K562 (cell line): ENCODE data around the gene ACTN2. TPM values are rescaled to one million over a fixed set of nuclear protein-coding genes. Genes with fewer than 3 reads are reported as not detected.
A peak's percentile ranks its signal among the peaks of the same experiment; 100 is the strongest.

ENCODE experiments used
- ATAC-seq: fragments of 200-7000 bp; cut with Tn5 transposase; 3 replicates; pipeline ENCODE4 v1.9.1; 2020; ENCODE audit warnings: moderate library complexity
- BruUV-seq: library from RNA; stranded (reverse); fragments of 400-500 nt; replicated peaks from 2 replicates; lab custom pipeline; 2021; lab: Mats Ljungman, UMichigan
- CTCF ChIA-PET: fragments of 300-600 bp; formaldehyde crosslinking; extraction: SDS; loops from one replicate; lab custom pipeline; 2021; ENCODE audit warnings: low intra/inter-chr PET ratio; lab: Yijun Ruan, JAX
- POLR2A ChIA-PET: fragments of 300-600, 350-650 bp; sonication (Branson Sonifier 250); formaldehyde crosslinking; extraction: SDS; loops from one replicate; lab custom pipeline; 2021; ENCODE audit warnings: antibody characterized with exemption, inconsistent platforms; lab: Yijun Ruan, JAX
- DNase-seq, 4 experiments: peaks; one replicate each; pipeline versions ENCODE4 v3.0.0 to v3.0.0-alpha.2; 2011 to 2018; ENCODE audit warnings: low spot score in 3 of 4, mixed read lengths in 3 of 4; ENCODE audit errors: extremely low read depth in 1 of 4
- FAIRE-seq: peaks from 2 replicates; lab custom pipeline; 2011; peaks lifted over from hg19 to GRCh38; lab: Jason Lieb, UNC
- H2AFZ ChIP-seq: 2 replicates; pipeline ENCODE4 v1.6.0; 2011; ENCODE audit warnings: low read depth, low read length, control low read depth, inconsistent platforms
- H3K27ac ChIP-seq: fragments of 200-600 bp; 3 replicates; pipeline ENCODE4 v1.8.0; 2011; ENCODE audit warnings: low read depth, mild to moderate bottlenecking, control low read depth, inconsistent platforms, low read length, moderate library complexity, mixed read lengths; ENCODE audit errors: extremely low read depth
- H3K27me3 ChIP-seq, 2 experiments: fragments of 300-600 bp in 1 of 2; 2 replicates in 1 of 2; 3 replicates in 1 of 2; pipeline versions ENCODE4 v1.6.0 to v1.8.0; 2011; ENCODE audit warnings: inconsistent platforms in 2 of 2, low read length in 2 of 2, mild to moderate bottlenecking in 1 of 2, mixed read lengths in 1 of 2, moderate library complexity in 1 of 2; ENCODE audit not compliant: control insufficient read depth in 2 of 2, insufficient read depth in 2 of 2
- H3K36me3 ChIP-seq: fragments of 300-600 bp; 3 replicates; pipeline ENCODE4 v1.8.0; 2011; ENCODE audit warnings: mild to moderate bottlenecking, low read length, inconsistent platforms; ENCODE audit not compliant: control insufficient read depth, insufficient read depth
- H3K4me1 ChIP-seq, 2 experiments: fragments of 200-600 bp in 1 of 2; replicated peaks in 1 of 2; 2 replicates in 1 of 2; 3 replicates in 1 of 2; pipeline versions ENCODE4 v1.5.1 to v1.8.0; 2011; ENCODE audit warnings: inconsistent platforms in 2 of 2, low read length in 2 of 2, mild to moderate bottlenecking in 1 of 2, mixed read lengths in 1 of 2, moderate library complexity in 1 of 2; ENCODE audit not compliant: control insufficient read depth in 2 of 2, insufficient read depth in 2 of 2
- H3K4me2 ChIP-seq: 2 replicates; pipeline ENCODE4 v1.6.1; 2011; ENCODE audit warnings: low read length, control low read depth, inconsistent platforms, mixed read lengths; ENCODE audit not compliant: insufficient read depth
- H3K4me3 ChIP-seq: fragments of 200-600 bp; sonication (generic), shearing (Covaris generic); 2 replicates; pipeline ENCODE4 v1.5.1; 2016; ENCODE audit warnings: control low read depth, inconsistent platforms
- H3K79me2 ChIP-seq: fragments of 200-600 bp; 3 replicates; pipeline ENCODE4 v1.8.0; 2011; ENCODE audit warnings: low read length, inconsistent platforms; ENCODE audit not compliant: control insufficient read depth, insufficient read depth
- H3K9ac ChIP-seq, 2 experiments: 2 replicates each; pipeline versions ENCODE4 v1.6.0 to v1.6.1; 2011; ENCODE audit warnings: low read depth in 2 of 2, low read length in 2 of 2, control low read depth in 1 of 2, inconsistent platforms in 1 of 2, mild to moderate bottlenecking in 1 of 2, mixed read lengths in 1 of 2; ENCODE audit not compliant: insufficient read depth in 1 of 2
- H3K9me1 ChIP-seq: one replicate; pipeline ENCODE4 v1.6.0; 2011; ENCODE audit warnings: inconsistent platforms, mild to moderate bottlenecking, low read length, moderate library complexity; ENCODE audit not compliant: control insufficient read depth, insufficient read depth
- H3K9me3 ChIP-seq: replicated peaks from 2 replicates; pipeline ENCODE4 v1.5.1; 2011; ENCODE audit warnings: low read depth, low read length, inconsistent platforms; ENCODE audit not compliant: control insufficient read depth, insufficient read depth
- H4K20me1 ChIP-seq: replicated peaks from 2 replicates; pipeline ENCODE4 v1.6.1; 2011; ENCODE audit warnings: low read length, inconsistent platforms, mixed read lengths; ENCODE audit not compliant: control insufficient read depth, insufficient read depth
- BRF1 ChIP-seq: IDR thresholded peaks from 3 replicates; pipeline ENCODE4 v1.6.1; 2011; ENCODE audit warnings: borderline replicate concordance, mild to moderate bottlenecking; ENCODE audit not compliant: insufficient read length; ENCODE audit errors: extremely low read depth
- E2F4 ChIP-seq: sonication (generic); formaldehyde crosslinking; IDR thresholded peaks from 2 replicates; pipeline ENCODE4 v1.8.0; 2022; ENCODE audit warnings: mild to moderate bottlenecking, low read depth, missing genetic modification reagents
- GABPA ChIP-seq: fragments of 200-800 bp; sonication (Bioruptor generic); conservative IDR thresholded peaks from 2 replicates; pipeline ENCODE4 v1.6.1; 2016; ENCODE audit warnings: low read depth, missing genetic modification characterization, missing compliant biosample characterization
- WGBS: fragments of 100-300 bp; shearing (Covaris generic); methylation state at CpG from one replicate; pipeline ENCODE4 v1.1.6; 2016; ENCODE audit warnings: low coverage, mixed read lengths; ENCODE audit not compliant: insufficient coverage; ENCODE audit errors: missing lambda C conversion rate; 5-methylcytosine and 5-hydroxymethylcytosine counted together
- in situ Hi-C: fragments of 300-500 bp; cut with MboI; formaldehyde crosslinking; loops from 4 replicates; pipeline ENCODE4 v1.15.0; 2018; ENCODE audit warnings: inconsistent platforms, mixed read lengths
- intact Hi-C: fragments of 100-400 bp; cut with micrococcal nuclease; formaldehyde crosslinking; loops from 2 replicates; pipeline ENCODE4 v1.14.2; 2022
- polyA plus RNA-seq, 8 experiments: library from polyadenylated mRNA; depleted of rRNA in 4 of 8; stranded (reverse) in 5 of 8; unstranded in 3 of 8; fragments of >200 nt; fragmentation: Nextera tagmentation in 2 of 8; fragmentation: Illumina TruSeq in 1 of 8; extraction: Ambion mirVana in 2 of 8; extraction: Trizol in 1 of 8; gene quantifications; 2 replicates each; pipeline versions ENCODE4 v1.2.1 to v1.2.3, GENCODE V29; 2011 to 2014; ENCODE audit warnings: inconsistent platforms in 1 of 8, missing spikeins in 1 of 8
- total RNA-seq, 7 experiments: library from RNA; depleted of rRNA in 6 of 7; stranded (reverse); fragments of >200 nt in 6 of 7; fragmentation: Illumina TruSeq in 2 of 7; extraction: Trizol in 2 of 7; gene quantifications; 2 replicates each; pipeline versions ENCODE4 v1.2.1 to v1.2.3, GENCODE V29; 2011 to 2021; ENCODE audit warnings: low replicate concordance in 1 of 7
- TF ChIP-seq, protein P1 (sequence below): fragments of 450-650 bp; conservative IDR thresholded peaks from 2 replicates; pipeline ENCODE4 v1.6.1; 2016; ENCODE audit warnings: missing genetic modification characterization, low read depth, mild to moderate bottlenecking, control low read depth, missing compliant biosample characterization

The ACTN2 gene
- total and polyA plus RNA-seq, 9 of the 15 experiments (the other 6 are each of a cell fraction or from before 2014, with no cell fraction given), result 0.18 to 0.94 (median 0.42) TPM

GRCh38 chr1:236773919-236774318, 87.6 kb downstream of the ACTN2 start:
- FAIRE-seq (no peak), DNase-seq (no peak), ATAC-seq (no peak)
- WGBS, result 4% methylated on average over 3 of the region's 3 CpGs
- Histone ChIP-seq H2AFZ (no peak overlapping the region), H3K27ac (no peak overlapping the region), H3K9me1 (no peaks in the 10 kb centered on the region), H3K4me1 (no peaks in the 10 kb centered on the region), H3K4me3 (no peak overlapping the region), H3K27me3 (peaks cover 8 to 13% of the 10 kb centered on the region in 2 experiments; a peak in 4 of 5 replicates), H3K9ac (no peak overlapping the region), H3K9me3 (0 out of 2 replicates have a peak, but pooled peaks cover 4% of the 10 kb centered on the region), H4K20me1 (no peaks in the 10 kb centered on the region), H3K4me2 (no peak overlapping the region), H3K36me3 (no peaks in the 10 kb centered on the region), H3K79me2 (no peaks in the 10 kb centered on the region)
- ChIA-PET POLR2A (interaction anchor here (1.0 kb wide), 1 partner anchor 17 kb away, joined by 3 read pairs; no protein-coding TSS in a partner anchor), CTCF (no interaction called here)
- intact Hi-C loops (no loop called here), in situ Hi-C loops (no loop called here)
- TF ChIP-seq, protein P1, sequence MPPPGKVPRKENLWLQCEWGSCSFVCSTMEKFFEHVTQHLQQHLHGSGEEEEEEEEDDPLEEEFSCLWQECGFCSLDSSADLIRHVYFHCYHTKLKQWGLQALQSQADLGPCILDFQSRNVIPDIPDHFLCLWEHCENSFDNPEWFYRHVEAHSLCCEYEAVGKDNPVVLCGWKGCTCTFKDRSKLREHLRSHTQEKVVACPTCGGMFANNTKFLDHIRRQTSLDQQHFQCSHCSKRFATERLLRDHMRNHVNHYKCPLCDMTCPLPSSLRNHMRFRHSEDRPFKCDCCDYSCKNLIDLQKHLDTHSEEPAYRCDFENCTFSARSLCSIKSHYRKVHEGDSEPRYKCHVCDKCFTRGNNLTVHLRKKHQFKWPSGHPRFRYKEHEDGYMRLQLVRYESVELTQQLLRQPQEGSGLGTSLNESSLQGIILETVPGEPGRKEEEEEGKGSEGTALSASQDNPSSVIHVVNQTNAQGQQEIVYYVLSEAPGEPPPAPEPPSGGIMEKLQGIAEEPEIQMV (tag), result no peak
- TF ChIP-seq BRF1 (no peak), E2F4 (CRISPR knock-in tag) (no peak), GABPA (0 out of 2 replicates have a peak, but pooled peaks have one; percentile 25)
- no TSS peak for BruUV-seq
